ENCODE measurements around the gene PLCB3. TPM values are rescaled to one million over a fixed set of nuclear protein-coding genes. Genes with fewer than 3 reads are reported as not detected.

PLCB3 gene
- total and polyA plus RNA-seq, 4 donors: 12.7 to 16.9 (median 14.5) TPM

- no peak overlapping the region for H3K4me3 ChIP-seq (ENCODE audit: low read depth, low read length)
- no peak overlapping the region for H3K27ac ChIP-seq (ENCODE audit: low read depth, low read length)
- no peaks in the 10 kb centered on the region for H3K9me3 ChIP-seq (ENCODE audit: control insufficient read depth, insufficient read depth, low read length)
- 96% methylated on average over 7 of the region's 7 CpGs for WGBS (ENCODE audit: insufficient coverage)
- H3K4me1 ChIP-seq (ENCODE audit: control insufficient read depth, insufficient read depth, low read length): peaks cover 43% of the 10 kb centered on the region
- H3K36me3 ChIP-seq (ENCODE audit: control insufficient read depth, insufficient read depth, low read length): peaks cover 46% of the 10 kb centered on the region
- peaks cover 6% of the 10 kb centered on the region for H3K27me3 ChIP-seq (ENCODE audit: control insufficient read depth, insufficient read depth, low read length)
- DNase-seq (ENCODE audit: low read depth in 4 of 6, low spot score in 6 of 6): no peak
Observed at GRCh38 chr11:64254326-64254725, 3.0 kb downstream of the PLCB3 start.

GRCh38 chr11:64255135-64256128 lies 4.1 kb downstream of the PLCB3 start:
- H3K27ac ChIP-seq (ENCODE audit: low read depth, low read length): no peak overlapping the region
- H3K4me1 ChIP-seq (ENCODE audit: control insufficient read depth, insufficient read depth, low read length): peaks cover 38% of the 10 kb centered on the region
- H3K9me3 ChIP-seq (ENCODE audit: control insufficient read depth, insufficient read depth, low read length): no peaks in the 10 kb centered on the region
- 95% methylated on average over 33 of the region's 35 CpGs for WGBS (ENCODE audit: insufficient coverage)
- no peak overlapping the region for H3K4me3 ChIP-seq (ENCODE audit: low read depth, low read length)
- peaks cover 5% of the 10 kb centered on the region for H3K27me3 ChIP-seq (ENCODE audit: control insufficient read depth, insufficient read depth, low read length)
- no peak for DNase-seq (ENCODE audit: low read depth in 4 of 6, low spot score in 6 of 6)
- peaks cover 57% of the 10 kb centered on the region for H3K36me3 ChIP-seq (ENCODE audit: control insufficient read depth, insufficient read depth, low read length)

- H3K27me3 ChIP-seq (ENCODE audit: control insufficient read depth, insufficient read depth, low read length): no peaks in the 10 kb centered on the region
- H3K4me3 ChIP-seq (ENCODE audit: low read depth, low read length): no peak overlapping the region
- no peaks in the 10 kb centered on the region for H3K9me3 ChIP-seq (ENCODE audit: control insufficient read depth, insufficient read depth, low read length)
- DNase-seq (ENCODE audit: low read depth in 4 of 6, low spot score in 6 of 6): no peak
- H3K4me1 ChIP-seq (ENCODE audit: control insufficient read depth, insufficient read depth, low read length): peaks cover 30% of the 10 kb centered on the region
- WGBS (ENCODE audit: insufficient coverage): 95% methylated on average over 15 of the region's 15 CpGs
- peaks cover 60% of the 10 kb centered on the region for H3K36me3 ChIP-seq (ENCODE audit: control insufficient read depth, insufficient read depth, low read length)
- no peak overlapping the region for H3K27ac ChIP-seq (ENCODE audit: low read depth, low read length)
Observed at GRCh38 chr11:64256300-64256699, 5.0 kb downstream of the PLCB3 start.

GRCh38 chr11:64258356-64258755 lies 7.0 kb downstream of the PLCB3 start:
- peaks cover 80% of the 10 kb centered on the region for H3K36me3 ChIP-seq (ENCODE audit: control insufficient read depth, insufficient read depth, low read length)
- WGBS (ENCODE audit: insufficient coverage): 89% methylated on average over 21 of the region's 24 CpGs
- DNase-seq (ENCODE audit: low read depth in 4 of 6, low spot score in 6 of 6): no peak

GRCh38 chr11:64258946-64259532 lies 7.7 kb downstream of the PLCB3 start:
- Histone ChIP-seq H3K9me3 (ENCODE audit: control insufficient read depth, insufficient read depth, low read length) (no peaks in the 10 kb centered on the region), H3K27me3 (ENCODE audit: control insufficient read depth, insufficient read depth, low read length) (no peaks in the 10 kb centered on the region), H3K4me1 (ENCODE audit: control insufficient read depth, insufficient read depth, low read length) (peaks cover 7% of the 10 kb centered on the region), H3K36me3 (ENCODE audit: control insufficient read depth, insufficient read depth, low read length) (peaks cover 87% of the 10 kb centered on the region), H3K27ac (ENCODE audit: low read depth, low read length) (no peak overlapping the region), H3K4me3 (ENCODE audit: low read depth, low read length) (no peak overlapping the region)
- no peak for DNase-seq (ENCODE audit: low read depth in 4 of 6, low spot score in 6 of 6)
- 95% methylated on average over 32 of the region's 32 CpGs for WGBS (ENCODE audit: insufficient coverage)

More at GRCh38 chr11:64258356-64258755, 7.0 kb downstream of the PLCB3 start:
- H3K27me3 ChIP-seq (ENCODE audit: control insufficient read depth, insufficient read depth, low read length): no peaks in the 10 kb centered on the region
- no peak overlapping the region for H3K4me3 ChIP-seq (ENCODE audit: low read depth, low read length)
- H3K27ac ChIP-seq (ENCODE audit: low read depth, low read length): no peak overlapping the region
- H3K9me3 ChIP-seq (ENCODE audit: control insufficient read depth, insufficient read depth, low read length): no peaks in the 10 kb centered on the region
- peaks cover 11% of the 10 kb centered on the region for H3K4me1 ChIP-seq (ENCODE audit: control insufficient read depth, insufficient read depth, low read length)

- Histone ChIP-seq H3K36me3 (ENCODE audit: control insufficient read depth, insufficient read depth, low read length) (peaks cover 88% of the 10 kb centered on the region), H3K27me3 (ENCODE audit: control insufficient read depth, insufficient read depth, low read length) (no peaks in the 10 kb centered on the region), H3K4me1 (ENCODE audit: control insufficient read depth, insufficient read depth, low read length) (peaks cover 8% of the 10 kb centered on the region), H3K4me3 (ENCODE audit: low read depth, low read length) (no peak overlapping the region), H3K27ac (ENCODE audit: low read depth, low read length) (no peak overlapping the region), H3K9me3 (ENCODE audit: control insufficient read depth, insufficient read depth, low read length) (no peaks in the 10 kb centered on the region)
- no peak for DNase-seq (ENCODE audit: low read depth in 4 of 6, low spot score in 6 of 6)
- 91% methylated on average over 3 of the region's 4 CpGs for WGBS (ENCODE audit: insufficient coverage)
Observed at GRCh38 chr11:64259533-64260067, 8.3 kb downstream of the PLCB3 start.

- no peak for DNase-seq (ENCODE audit: low read depth in 4 of 6, low spot score in 6 of 6)
- Histone ChIP-seq H3K9me3 (ENCODE audit: control insufficient read depth, insufficient read depth, low read length) (no peaks in the 10 kb centered on the region), H3K4me3 (ENCODE audit: low read depth, low read length) (no peak overlapping the region), H3K27me3 (ENCODE audit: control insufficient read depth, insufficient read depth, low read length) (no peaks in the 10 kb centered on the region), H3K4me1 (ENCODE audit: control insufficient read depth, insufficient read depth, low read length) (peaks cover 9% of the 10 kb centered on the region), H3K36me3 (ENCODE audit: control insufficient read depth, insufficient read depth, low read length) (peaks cover 87% of the 10 kb centered on the region), H3K27ac (ENCODE audit: low read depth, low read length) (no peak overlapping the region)
- 100% methylated on average over 3 of the region's 6 CpGs for whole genome bisulfite sequencing (ENCODE audit: insufficient coverage)
Observed at GRCh38 chr11:64260147-64260708, 8.9 kb downstream of the PLCB3 start.

- Histone ChIP-seq H3K9me3 (ENCODE audit: control insufficient read depth, insufficient read depth, low read length) (no peaks in the 10 kb centered on the region), H3K27ac (ENCODE audit: low read depth, low read length) (no peak overlapping the region), H3K4me1 (ENCODE audit: control insufficient read depth, insufficient read depth, low read length) (peaks cover 9% of the 10 kb centered on the region), H3K4me3 (ENCODE audit: low read depth, low read length) (no peak overlapping the region), H3K27me3 (ENCODE audit: control insufficient read depth, insufficient read depth, low read length) (no peaks in the 10 kb centered on the region), H3K36me3 (ENCODE audit: control insufficient read depth, insufficient read depth, low read length) (peaks cover 87% of the 10 kb centered on the region)
- no peak for DNase-seq (ENCODE audit: low read depth in 4 of 6, low spot score in 6 of 6)
- 92% methylated on average over 16 of the region's 18 CpGs for WGBS (ENCODE audit: insufficient coverage)
Observed at GRCh38 chr11:64261556-64262080, 10.3 kb downstream of the PLCB3 start.

GRCh38 chr11:64262271-64263002 lies 11.1 kb downstream of the PLCB3 start:
- no peak for DNase-seq (ENCODE audit: low read depth in 4 of 6, low spot score in 6 of 6)
- peaks cover 9% of the 10 kb centered on the region for H3K4me1 ChIP-seq (ENCODE audit: control insufficient read depth, insufficient read depth, low read length)
- H3K27ac ChIP-seq (ENCODE audit: low read depth, low read length): no peak overlapping the region
- no peaks in the 10 kb centered on the region for H3K9me3 ChIP-seq (ENCODE audit: control insufficient read depth, insufficient read depth, low read length)
- H3K4me3 ChIP-seq (ENCODE audit: low read depth, low read length): no peak overlapping the region
- H3K27me3 ChIP-seq (ENCODE audit: control insufficient read depth, insufficient read depth, low read length): no peaks in the 10 kb centered on the region
- WGBS (ENCODE audit: insufficient coverage): 97% methylated on average over 42 of the region's 42 CpGs
- H3K36me3 ChIP-seq (ENCODE audit: control insufficient read depth, insufficient read depth, low read length): peaks cover 87% of the 10 kb centered on the region
